ENCODE measurements around the gene RARB.

The RARB gene

GRCh38 chr3:25571285-25571684 is 143.2 kb downstream of the RARB start:
- H3K9me3 Mint-ChIP-seq = no peaks in the 10 kb centered on the region
- H3K27me3 Mint-ChIP-seq = peaks cover 17 to 35% of the 10 kb centered on the region in 2 donors
- no peak overlapping the region for H3K27ac Mint-ChIP-seq
- ATAC-seq (replicated peaks) (no peak), DNase-seq (no peak)
- H3K4me3 Mint-ChIP-seq = no peak overlapping the region
- no peaks in the 10 kb centered on the region for H3K36me3 Mint-ChIP-seq (ENCODE audit: insufficient read depth)
- H3K4me1 Mint-ChIP-seq (ENCODE audit: low read depth in 2 of 2) = no peaks in the 10 kb centered on the region

GRCh38 chr3:25572336-25572735 is 144.3 kb downstream of the RARB start:
- H3K27me3 Mint-ChIP-seq = peaks cover 24 to 45% of the 10 kb centered on the region in 2 donors
- H3K4me1 Mint-ChIP-seq (ENCODE audit: low read depth in 2 of 2) = no peaks in the 10 kb centered on the region
- DNase-seq (no peak), ATAC-seq (replicated peaks) (no peak)
- H3K9me3 Mint-ChIP-seq = no peaks in the 10 kb centered on the region
- no peak overlapping the region for H3K27ac Mint-ChIP-seq
- H3K4me3 Mint-ChIP-seq = no peak overlapping the region
- no peaks in the 10 kb centered on the region for H3K36me3 Mint-ChIP-seq (ENCODE audit: insufficient read depth)

GRCh38 chr3:25572919-25573385 is 144.9 kb downstream of the RARB start:
- no peak overlapping the region for H3K27ac Mint-ChIP-seq
- H3K36me3 Mint-ChIP-seq (ENCODE audit: insufficient read depth) = no peaks in the 10 kb centered on the region
- ATAC-seq (replicated peaks) (no peak), DNase-seq (no peak)
- H3K4me1 Mint-ChIP-seq (ENCODE audit: low read depth in 2 of 2) = no peaks in the 10 kb centered on the region
- no peaks in the 10 kb centered on the region for H3K9me3 Mint-ChIP-seq
- H3K4me3 Mint-ChIP-seq = no peak overlapping the region
- H3K27me3 Mint-ChIP-seq = peaks cover 25 to 44% of the 10 kb centered on the region in 2 donors

- H3K4me3 Mint-ChIP-seq = no peak overlapping the region
- H3K36me3 Mint-ChIP-seq (ENCODE audit: insufficient read depth) = no peaks in the 10 kb centered on the region
- peaks cover 27 to 43% of the 10 kb centered on the region in 2 donors for H3K27me3 Mint-ChIP-seq
- H3K27ac Mint-ChIP-seq = no peak overlapping the region
- ATAC-seq (replicated peaks) = no peak
- no peaks in the 10 kb centered on the region for H3K4me1 Mint-ChIP-seq (ENCODE audit: low read depth in 2 of 2)
- H3K9me3 Mint-ChIP-seq = no peaks in the 10 kb centered on the region
- DNase-seq = no peak
These were observed 145.5 kb downstream of the RARB start for GRCh38 chr3:25573386-25574171.

GRCh38 chr3:25574172-25574765 is 146.2 kb downstream of the RARB start:
- ATAC-seq (replicated peaks) (no peak), DNase-seq (no peak)
- no peaks in the 10 kb centered on the region for H3K36me3 Mint-ChIP-seq (ENCODE audit: insufficient read depth)
- H3K27me3 Mint-ChIP-seq = peaks cover 25 to 43% of the 10 kb centered on the region in 2 donors
- no peak overlapping the region for H3K27ac Mint-ChIP-seq
- H3K4me1 Mint-ChIP-seq (ENCODE audit: low read depth in 2 of 2) = no peaks in the 10 kb centered on the region
- no peak overlapping the region for H3K4me3 Mint-ChIP-seq
- no peaks in the 10 kb centered on the region for H3K9me3 Mint-ChIP-seq

- no peaks in the 10 kb centered on the region for H3K4me1 Mint-ChIP-seq (ENCODE audit: low read depth in 2 of 2)
- H3K36me3 Mint-ChIP-seq (ENCODE audit: insufficient read depth) = no peaks in the 10 kb centered on the region
- H3K27ac Mint-ChIP-seq = no peak overlapping the region
- H3K9me3 Mint-ChIP-seq = no peaks in the 10 kb centered on the region
- peaks cover 25 to 43% of the 10 kb centered on the region in 2 donors for H3K27me3 Mint-ChIP-seq
- no peak overlapping the region for H3K4me3 Mint-ChIP-seq
- ATAC-seq (replicated peaks) = no peak
- no peak for DNase-seq
These were observed 146.9 kb downstream of the RARB start for GRCh38 chr3:25575001-25575400.

GRCh38 chr3:25576146-25576545 is 148.1 kb downstream of the RARB start:
- ATAC-seq (replicated peaks) (no peak), DNase-seq (no peak)
- H3K27ac Mint-ChIP-seq = no peak overlapping the region
- H3K36me3 Mint-ChIP-seq (ENCODE audit: insufficient read depth) = no peaks in the 10 kb centered on the region
- peaks cover 30 to 43% of the 10 kb centered on the region in 2 donors for H3K27me3 Mint-ChIP-seq
- no peaks in the 10 kb centered on the region for H3K4me1 Mint-ChIP-seq (ENCODE audit: low read depth in 2 of 2)
- no peak overlapping the region for H3K4me3 Mint-ChIP-seq
- no peaks in the 10 kb centered on the region for H3K9me3 Mint-ChIP-seq

- Mint-ChIP-seq H3K4me1 (ENCODE audit: low read depth in 2 of 2) (no peaks in the 10 kb centered on the region), H3K27ac (no peak overlapping the region), H3K4me3 (no peak overlapping the region), H3K9me3 (no peaks in the 10 kb centered on the region), H3K27me3 (peaks cover 30 to 43% of the 10 kb centered on the region in 2 donors), H3K36me3 (ENCODE audit: insufficient read depth) (no peaks in the 10 kb centered on the region)
- ATAC-seq (replicated peaks) (no peak), DNase-seq (no peak)
These were observed 148.9 kb downstream of the RARB start for GRCh38 chr3:25576831-25577454.

GRCh38 chr3:25578059-25578458 is 150.0 kb downstream of the RARB start:
- H3K4me3 Mint-ChIP-seq = no peak overlapping the region
- ATAC-seq (replicated peaks) (no peak), DNase-seq (no peak)
- peaks cover 40 to 47% of the 10 kb centered on the region in 2 donors for H3K27me3 Mint-ChIP-seq
- H3K9me3 Mint-ChIP-seq = no peaks in the 10 kb centered on the region
- no peaks in the 10 kb centered on the region for H3K4me1 Mint-ChIP-seq (ENCODE audit: low read depth in 2 of 2)
- H3K27ac Mint-ChIP-seq = no peak overlapping the region
- H3K36me3 Mint-ChIP-seq (ENCODE audit: insufficient read depth) = no peaks in the 10 kb centered on the region

GRCh38 chr3:25580534-25580933 is 152.5 kb downstream of the RARB start:
- ATAC-seq (replicated peaks) = no peak
- H3K4me1 Mint-ChIP-seq (ENCODE audit: low read depth in 2 of 2) = no peaks in the 10 kb centered on the region
- no peak for DNase-seq
- H3K36me3 Mint-ChIP-seq (ENCODE audit: insufficient read depth) = no peaks in the 10 kb centered on the region
- H3K4me3 Mint-ChIP-seq = no peak overlapping the region
- H3K27me3 Mint-ChIP-seq = peaks cover 46 to 56% of the 10 kb centered on the region in 2 donors
- H3K9me3 Mint-ChIP-seq = no peaks in the 10 kb centered on the region
- no peak overlapping the region for H3K27ac Mint-ChIP-seq

- no peak overlapping the region for H3K4me3 Mint-ChIP-seq
These were observed 153.3 kb downstream of the RARB start for GRCh38 chr3:25581335-25581734.

GRCh38 chr3:25581823-25582222 is 153.8 kb downstream of the RARB start:
- Mint-ChIP-seq H3K4me1 (ENCODE audit: low read depth in 2 of 2) (no peaks in the 10 kb centered on the region), H3K27me3 (peaks cover 37 to 52% of the 10 kb centered on the region in 2 donors), H3K27ac (peak overlapping the region in 1 of 2 donors; percentile 2), H3K4me3 (no peak overlapping the region), H3K36me3 (ENCODE audit: insufficient read depth) (no peaks in the 10 kb centered on the region), H3K9me3 (no peaks in the 10 kb centered on the region)
- DNase-seq (no peak), ATAC-seq (replicated peaks) (no peak)

More at GRCh38 chr3:25581335-25581734, 153.3 kb downstream of the RARB start:
- Mint-ChIP-seq H3K4me1 (ENCODE audit: low read depth in 2 of 2) (no peaks in the 10 kb centered on the region), H3K27me3 (peaks cover 41 to 57% of the 10 kb centered on the region in 2 donors), H3K9me3 (no peaks in the 10 kb centered on the region), H3K36me3 (ENCODE audit: insufficient read depth) (no peaks in the 10 kb centered on the region), H3K27ac (no peak overlapping the region)
- no peak for DNase-seq
- no peak for ATAC-seq (replicated peaks)

GRCh38 chr3:25582242-25582641 is 154.2 kb downstream of the RARB start:
- Mint-ChIP-seq H3K9me3 (no peaks in the 10 kb centered on the region), H3K4me3 (no peak overlapping the region), H3K27ac (peak overlapping the region in 1 of 2 donors; percentile 2), H3K36me3 (ENCODE audit: insufficient read depth) (no peaks in the 10 kb centered on the region), H3K27me3 (peaks cover 33 to 48% of the 10 kb centered on the region in 2 donors), H3K4me1 (ENCODE audit: low read depth in 2 of 2) (no peaks in the 10 kb centered on the region)
- ATAC-seq (replicated peaks) (no peak), DNase-seq (no peak)

GRCh38 chr3:25583343-25583742 is 155.3 kb downstream of the RARB start:
- no peaks in the 10 kb centered on the region for H3K4me1 Mint-ChIP-seq (ENCODE audit: low read depth in 2 of 2)
- no peak for DNase-seq
- H3K27me3 Mint-ChIP-seq = peaks cover 29 to 45% of the 10 kb centered on the region in 2 donors
- H3K9me3 Mint-ChIP-seq = no peaks in the 10 kb centered on the region
- H3K27ac Mint-ChIP-seq = no peak overlapping the region
- ATAC-seq (replicated peaks) = no peak
- H3K4me3 Mint-ChIP-seq = no peak overlapping the region
- no peaks in the 10 kb centered on the region for H3K36me3 Mint-ChIP-seq (ENCODE audit: insufficient read depth)
